Right atrium auricular region (tissue), 2 donors: ENCODE measurements around the gene IRX5. TPM values are rescaled to one million over a fixed set of nuclear protein-coding genes. Genes with fewer than 3 reads are reported as not detected.
A peak's percentile ranks its signal among the peaks of the same experiment; 100 is the strongest.

Experiments used
- DNase-seq: peaks from one replicate; pipeline ENCODE4 v3.0.0-alpha.2; 2019; ENCODE audit warnings: low spot score
- H3K27ac ChIP-seq, 2 donors: fragments of 200-600 bp; sonication (generic); 1 replicate in 1 of 2; 2 replicates in 1 of 2; pipeline ENCODE4 v1.5.1; 2016 to 2019
- H3K27me3 ChIP-seq, 2 donors: fragments of 200-600 bp; sonication (generic); one replicate each; pipeline versions ENCODE4 v1.5.1 to v1.6.0; 2017 to 2019
- H3K36me3 ChIP-seq: fragments of 200-600 bp; sonication (generic); one replicate; pipeline ENCODE4 v1.5.1; 2016
- H3K4me1 ChIP-seq, 2 donors: fragments of 200-600 bp; sonication (generic); one replicate each; pipeline versions ENCODE4 v1.5.1 to v1.6.0; 2017 to 2019
- H3K4me3 ChIP-seq, 2 donors: fragments of 200-600 bp; sonication (generic); 1 replicate in 1 of 2; 2 replicates in 1 of 2; pipeline ENCODE4 v1.5.1; 2017 to 2019; ENCODE audit warnings: mild to moderate bottlenecking in 1 of 2, moderate library complexity in 1 of 2
- H3K9me3 ChIP-seq, 2 donors: fragments of 200-600 bp; sonication (generic); one replicate each; pipeline ENCODE4 v1.5.1; 2019
- CTCF ChIP-seq, 2 donors: fragments of 200-600 bp; sonication (generic); IDR thresholded peaks; one replicate each; pipeline ENCODE4 v1.5.1; 2019; ENCODE audit warnings: antibody characterized with exemption in 2 of 2
- total RNA-seq, 2 donors: library from RNA; depleted of rRNA; stranded (reverse); fragments of >200 nt; gene quantifications; one replicate each; pipeline ENCODE4 v1.1.0, GENCODE V29; 2016

Gene IRX5
- total RNA-seq, 2 donors from 2014 or later: 0.59 to 4.1 TPM

- Histone ChIP-seq H3K27ac (peak overlapping the region; percentile 71 to 80), H3K27me3 (peaks cover 24 to 27% of the 10 kb centered on the region in 2 donors)
These were observed 3.3 kb upstream of the IRX5 start for GRCh38 chr16:54927125-54928015.

GRCh38 chr16:54928016-54928356 is 2.7 kb upstream of the IRX5 start:
- no peak for DNase-seq
- Histone ChIP-seq H3K27ac (peak overlapping the region; percentile 71 to 80), H3K27me3 (peaks cover 30 to 33% of the 10 kb centered on the region in 2 donors), H3K9me3 (no peaks in the 10 kb centered on the region), H3K4me3 (peak overlapping the region; percentile 57 to 67), H3K4me1 (peaks cover 0 to 28% of the 10 kb centered on the region in 2 donors), H3K36me3 (no peaks in the 10 kb centered on the region)
- no peak for TF ChIP-seq CTCF (IDR thresholded peaks at IDR 0.05)

More at GRCh38 chr16:54927125-54928015, 3.3 kb upstream of the IRX5 start:
- H3K4me1 ChIP-seq: peaks cover 0 to 28% of the 10 kb centered on the region in 2 donors
- H3K4me3 ChIP-seq: peak overlapping the region; percentile 57 to 67
- no peak for TF ChIP-seq CTCF (IDR thresholded peaks at IDR 0.05)
- no peaks in the 10 kb centered on the region for H3K36me3 ChIP-seq
- no peaks in the 10 kb centered on the region for H3K9me3 ChIP-seq
- no peak for DNase-seq

GRCh38 chr16:54928411-54929089 is 2.1 kb upstream of the IRX5 start:
- Histone ChIP-seq H3K4me1 (peaks cover 0 to 28% of the 10 kb centered on the region in 2 donors), H3K27me3 (peaks cover 36% of the 10 kb centered on the region in 2 donors), H3K36me3 (no peaks in the 10 kb centered on the region), H3K9me3 (no peaks in the 10 kb centered on the region), H3K27ac (peak overlapping the region; percentile 71 to 80), H3K4me3 (peak overlapping the region; percentile 57 to 67)
- DNase-seq: no peak
- TF ChIP-seq CTCF (IDR thresholded peaks at IDR 0.05): no peak

- DNase-seq: peak; percentile 99
- Histone ChIP-seq H3K4me1 (peaks cover 0 to 28% of the 10 kb centered on the region in 2 donors), H3K27ac (peak overlapping the region; percentile 77 to 80), H3K36me3 (no peaks in the 10 kb centered on the region), H3K9me3 (no peaks in the 10 kb centered on the region), H3K4me3 (peak overlapping the region; percentile 57 to 67), H3K27me3 (peaks cover 40 to 42% of the 10 kb centered on the region in 2 donors)
- TF ChIP-seq CTCF (IDR thresholded peaks at IDR 0.05): no peak
These were observed 1.3 kb upstream of the IRX5 start for GRCh38 chr16:54929090-54930004.

GRCh38 chr16:54930869-54931119 is 129 bp downstream of the IRX5 start:
- DNase-seq: no peak
- Histone ChIP-seq H3K27me3 (peaks cover 46 to 57% of the 10 kb centered on the region in 2 donors), H3K36me3 (no peaks in the 10 kb centered on the region), H3K4me3 (peak overlapping the region; percentile 57 to 67), H3K27ac (peak overlapping the region; percentile 74 to 77), H3K4me1 (peaks cover 0 to 28% of the 10 kb centered on the region in 2 donors), H3K9me3 (no peaks in the 10 kb centered on the region)
- no peak for TF ChIP-seq CTCF (IDR thresholded peaks at IDR 0.05)
